Lower leg skin (tissue), 4 donors: Measurements from ENCODE around the gene FAM107B. TPM values are rescaled to one million over a fixed set of nuclear protein-coding genes. Genes with fewer than 3 reads are reported as not detected.

Experiments
- DNase-seq, 2 donors: peaks; one replicate each; pipeline ENCODE4 v3.0.0-alpha.2; 2019; ENCODE audit warnings: low spot score in 2 of 2
- H3K4me3 ChIP-seq: fragments of 200-600 bp; sonication (generic); 2 replicates; pipeline ENCODE4 v1.5.1; 2017; ENCODE audit warnings: mild to moderate bottlenecking, low read depth; ENCODE audit not compliant: poor library complexity, severe bottlenecking
- CTCF ChIP-seq, 3 donors: fragments of 450-650 bp; IDR thresholded peaks; one replicate each; pipeline ENCODE4 v1.5.1; 2016; ENCODE audit warnings: antibody characterized with exemption in 3 of 3, mild to moderate bottlenecking in 3 of 3, moderate library complexity in 2 of 3
- POLR2A ChIP-seq, 2 donors: fragments of 450-650 bp; IDR thresholded peaks; one replicate each; pipeline ENCODE4 v1.6.1; 2016 to 2017; ENCODE audit warnings: antibody characterized with exemption in 2 of 2, mild to moderate bottlenecking in 1 of 2, moderate library complexity in 1 of 2
- WGBS, 2 donors: methylation state at CpG; one replicate each; pipeline ENCODE4 v1.1.5; 2018; 5-methylcytosine and 5-hydroxymethylcytosine counted together
- intact Hi-C: fragments of 100-400 bp; cut with DNase I; formaldehyde crosslinking; loops from one replicate; pipeline ENCODE4 v1.15.0; 2023; ENCODE audit warnings: low total_unique reads
- total RNA-seq, 4 donors: library from RNA; depleted of rRNA; stranded (reverse); fragments of >200 nt; gene quantifications; one replicate each; pipeline ENCODE4 v1.1.0, GENCODE V29; 2016

FAM107B gene
- total RNA-seq, 4 donors from 2014 or later = 28.3 to 52.7 (median 31.0) TPM

- WGBS, 2 donors = 59 to 70% methylated on average over 3 of the region's 3 CpGs
- DNase-seq = no peak
- H3K4me3 ChIP-seq = no peak overlapping the region
- no peak for TF ChIP-seq POLR2A (IDR thresholded peaks at IDR 0.05)
- no peak for TF ChIP-seq CTCF (IDR thresholded peaks at IDR 0.05)
- intact Hi-C loops = no loop called here
Measured at GRCh38 chr10:14554491-14555205, 220.0 kb downstream of the FAM107B start.

- TF ChIP-seq POLR2A (IDR thresholded peaks at IDR 0.05) (no peak), CTCF (IDR thresholded peaks at IDR 0.05) (no peak)
- H3K4me3 ChIP-seq = no peak overlapping the region
- WGBS, 2 donors = 61 to 72% methylated on average over 3 of the region's 3 CpGs
- intact Hi-C loops = no loop called here
- DNase-seq = no peak
Measured at GRCh38 chr10:14554091-14554490, 220.6 kb downstream of the FAM107B start.

GRCh38 chr10:14553448-14553847 lies 221.2 kb downstream of the FAM107B start:
- H3K4me3 ChIP-seq = no peak overlapping the region
- intact Hi-C loops = no loop called here
- 65 to 88% methylated on average over 1 of the region's 1 CpG for WGBS, 2 donors
- DNase-seq = no peak
- TF ChIP-seq POLR2A (IDR thresholded peaks at IDR 0.05) = no peak
- no peak for TF ChIP-seq CTCF (IDR thresholded peaks at IDR 0.05)

GRCh38 chr10:14552015-14552414 lies 222.7 kb downstream of the FAM107B start:
- WGBS, 2 donors = 72 to 80% methylated on average over 4 of the region's 4 CpGs
- no peak for TF ChIP-seq POLR2A (IDR thresholded peaks at IDR 0.05)
- TF ChIP-seq CTCF (IDR thresholded peaks at IDR 0.05) = no peak
- intact Hi-C loops = no loop called here
- DNase-seq = no peak
- H3K4me3 ChIP-seq = no peak overlapping the region

- WGBS, 2 donors = 89 to 90% methylated on average over 6 of the region's 6 CpGs
- no peak for DNase-seq
- TF ChIP-seq CTCF (IDR thresholded peaks at IDR 0.05) (no peak), POLR2A (IDR thresholded peaks at IDR 0.05) (no peak)
- intact Hi-C loops = no loop called here
- no peak overlapping the region for H3K4me3 ChIP-seq
Measured at GRCh38 chr10:14550471-14550981, 224.2 kb downstream of the FAM107B start.
